Stimulated activated CD4-positive, alpha-beta T cell treated with anti-CD3 and anti-CD28 coated beads, Interleukin-1b, Interleukin-23, amount 100 ng/mL, for 1 hour (primary cell): Measurements from ENCODE around the gene CD164L2.
"Not testable (repeated sequence)": the region's sequence is repeated elsewhere in the genome, so short reads cannot be mapped to it uniquely, and the experiment has no call there.

ENCODE experiments used
- DNase-seq, 2 donors: peaks; one replicate each; pipeline ENCODE4 v3.0.0-alpha.2; 2020; ENCODE audit warnings: low read depth in 2 of 2

CD164L2 gene

GRCh38 chr1:27383039-27383605 lies at the start of gene CD164L2:
CD164L2 (minus strand) TSS chr1:27383333; CDS start chr1:27383239, 94 bp downstream.
- DNase-seq: no peak

GRCh38 chr1:27432725-27433124 lies 49.6 kb upstream of the CD164L2 start:
- DNase-seq: not testable (repeated sequence)

- no peak for DNase-seq
Observed at GRCh38 chr1:27431601-27431940, 48.4 kb upstream of the CD164L2 start.

- no peak for DNase-seq
Observed at GRCh38 chr1:27430903-27431600, 47.9 kb upstream of the CD164L2 start.

GRCh38 chr1:27429029-27429425 lies 45.9 kb upstream of the CD164L2 start:
- no peak for DNase-seq

GRCh38 chr1:27428316-27429028 lies 45.3 kb upstream of the CD164L2 start:
- no peak for DNase-seq

- DNase-seq: no peak
Observed at GRCh38 chr1:27427816-27428315, 44.7 kb upstream of the CD164L2 start.

- no peak for DNase-seq
Observed at GRCh38 chr1:27427329-27427728, 44.2 kb upstream of the CD164L2 start.

- no peak for DNase-seq
Observed at GRCh38 chr1:27423709-27424108, 40.6 kb upstream of the CD164L2 start.

GRCh38 chr1:27418326-27419185 lies 35.4 kb upstream of the CD164L2 start:
- no peak for DNase-seq

GRCh38 chr1:27417713-27418112 lies 34.6 kb upstream of the CD164L2 start:
- no peak for DNase-seq

GRCh38 chr1:27416387-27417111 lies 33.4 kb upstream of the CD164L2 start:
- DNase-seq: no peak

- no peak for DNase-seq
Observed at GRCh38 chr1:27414091-27414490, 31.0 kb upstream of the CD164L2 start.

- no peak for DNase-seq
Observed at GRCh38 chr1:27413004-27413403, 29.9 kb upstream of the CD164L2 start.

- DNase-seq: no peak
Observed at GRCh38 chr1:27412502-27412901, 29.4 kb upstream of the CD164L2 start.

- no peak for DNase-seq
Observed at GRCh38 chr1:27410709-27411108, 27.6 kb upstream of the CD164L2 start.

GRCh38 chr1:27409669-27410068 lies 26.5 kb upstream of the CD164L2 start:
- no peak for DNase-seq

- no peak for DNase-seq
Observed at GRCh38 chr1:27408151-27408550, 25.0 kb upstream of the CD164L2 start.

- not testable (repeated sequence) for DNase-seq
Observed at GRCh38 chr1:27406791-27407190, 23.7 kb upstream of the CD164L2 start.

GRCh38 chr1:27406362-27406680 lies 23.2 kb upstream of the CD164L2 start:
- no peak for DNase-seq

GRCh38 chr1:27405598-27406361 lies 22.6 kb upstream of the CD164L2 start:
- DNase-seq: not testable (repeated sequence)
